Psoas muscle (tissue), 8 donors: ENCODE results near the gene PALD1. TPM values are rescaled to one million over a fixed set of nuclear protein-coding genes. Genes with fewer than 3 reads are reported as not detected.

Experiments
- ATAC-seq, 4 donors: fragments of 200-7000 bp; cut with Tn5 transposase; one replicate each; pipeline ENCODE4 v1.9.1; 2020; ENCODE audit warnings: moderate library complexity in 3 of 4, mild to moderate bottlenecking in 2 of 4
- DNase-seq, 2 donors: peaks; one replicate each; pipeline ENCODE4 v3.0.0-alpha.2; 2020
- H3K27ac ChIP-seq: fragments of 200-600 bp; one replicate; pipeline ENCODE4 v1.8.0; 2022
- H3K27me3 ChIP-seq, 3 donors: fragments of 200-600 bp in 1 of 3; one replicate each; pipeline versions ENCODE4 v1.6.1 to v1.8.0; 2013 to 2022; ENCODE audit warnings: low read length in 2 of 3, mild to moderate bottlenecking in 2 of 3, moderate library complexity in 1 of 3; ENCODE audit not compliant: insufficient read depth in 3 of 3
- H3K36me3 ChIP-seq, 2 donors: fragments of 200-600 bp in 1 of 2; one replicate each; pipeline versions ENCODE4 v1.6.1 to v1.8.0; 2013 to 2022; ENCODE audit warnings: low read depth in 1 of 2, mild to moderate bottlenecking in 1 of 2, moderate library complexity in 1 of 2; ENCODE audit not compliant: insufficient read depth in 1 of 2
- H3K4me1 ChIP-seq: fragments of 200-600 bp; one replicate; pipeline ENCODE4 v1.8.0; 2022
- H3K4me3 ChIP-seq: fragments of 200-600 bp; one replicate; pipeline ENCODE4 v1.8.0; 2022; ENCODE audit warnings: mild to moderate bottlenecking
- H3K9me3 ChIP-seq: fragments of 200-600 bp; one replicate; pipeline ENCODE4 v1.8.0; 2022
- WGBS, 3 donors: extraction: QIAGEN DNeasy Blood & Tissue Kit; methylation state at CpG; one replicate each; pipeline versions ENCODE4 v1.1.6 to v1.1.7; 2013; 5-methylcytosine and 5-hydroxymethylcytosine counted together
- intact Hi-C, 2 donors: fragments of 100-400 bp; cut with DNase I; formaldehyde crosslinking; loops; one replicate each; pipeline versions ENCODE4 v1.11.0 to v1.14.2; 2022
- polyA plus RNA-seq, 3 donors: library from polyadenylated mRNA; stranded (reverse); fragments of 200-250 nt; gene quantifications; one replicate each; pipeline ENCODE4 v1.2.3, GENCODE V29; 2013
- total RNA-seq, 4 donors: library from RNA; stranded (reverse); fragmentation: NEBNext Ultra II Directional in 2 of 4; extraction: Animal tissue kit (Norgen Biotek cat#: 25700) in 2 of 4; gene quantifications; one replicate each; pipeline versions ENCODE4 v1.2.1 to v1.2.4, GENCODE V29; 2021 to 2023
- TF ChIP-seq, protein P1 (sequence below): fragments of 200-600 bp; IDR thresholded peaks from one replicate; pipeline ENCODE4 v1.8.0; 2022; ENCODE audit warnings: antibody characterized with exemption
- donor health status: healthy with polysubstance abuse.
- donor health status: DM: no; HTN: no; CAD: no; lungs with moderate emphysema.
- donor health status: Bipolar disorder and iron deficiency.
- donor health status: healthy.
- donor health status: DM: yes; HTN: yes; CAD: no.
- donor health status: DM: no; HTN: no; CAD: no.
- donor health status: DM: no; HTN: no; CAD: no.
- donor health status: DM: yes; HTN: yes; CAD: no.

The PALD1 gene
- total and polyA plus RNA-seq, 7 donors, result 1.0 to 4.0 (median 2.8) TPM

DNA sequence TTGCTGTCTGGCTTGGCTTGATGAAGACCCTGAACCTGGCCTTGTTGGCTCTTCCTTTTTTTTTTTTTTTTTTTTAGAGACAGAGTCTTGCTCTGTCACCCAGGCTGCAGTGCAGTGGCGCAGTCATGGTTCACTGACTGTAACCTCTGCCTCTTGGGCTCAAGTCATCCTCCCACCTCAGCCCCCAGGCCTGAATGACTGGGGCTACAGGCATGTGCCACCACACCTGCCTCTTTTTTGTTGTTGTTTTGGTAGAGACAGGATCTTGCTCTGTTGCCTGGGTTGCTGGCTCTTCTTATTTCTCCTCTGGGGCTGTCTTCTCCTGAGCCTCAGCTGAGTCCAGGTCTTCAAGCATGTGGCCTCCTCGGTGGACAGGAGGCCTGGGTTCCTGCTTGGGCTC lies 79.3 kb downstream of the PALD1 start:
- Histone ChIP-seq H3K27me3 (no peaks in the 10 kb centered on the region), H3K4me1 (peaks cover 10% of the 10 kb centered on the region), H3K27ac (no peak overlapping the region), H3K4me3 (no peak overlapping the region), H3K9me3 (no peaks in the 10 kb centered on the region), H3K36me3 (no peaks in the 10 kb centered on the region)
- ATAC-seq (no peak), DNase-seq (no peak)
- 60 to 83% (median 65%) methylated on average over 2 of the region's 2 CpGs for WGBS, 3 donors
- TF ChIP-seq, protein P1, sequence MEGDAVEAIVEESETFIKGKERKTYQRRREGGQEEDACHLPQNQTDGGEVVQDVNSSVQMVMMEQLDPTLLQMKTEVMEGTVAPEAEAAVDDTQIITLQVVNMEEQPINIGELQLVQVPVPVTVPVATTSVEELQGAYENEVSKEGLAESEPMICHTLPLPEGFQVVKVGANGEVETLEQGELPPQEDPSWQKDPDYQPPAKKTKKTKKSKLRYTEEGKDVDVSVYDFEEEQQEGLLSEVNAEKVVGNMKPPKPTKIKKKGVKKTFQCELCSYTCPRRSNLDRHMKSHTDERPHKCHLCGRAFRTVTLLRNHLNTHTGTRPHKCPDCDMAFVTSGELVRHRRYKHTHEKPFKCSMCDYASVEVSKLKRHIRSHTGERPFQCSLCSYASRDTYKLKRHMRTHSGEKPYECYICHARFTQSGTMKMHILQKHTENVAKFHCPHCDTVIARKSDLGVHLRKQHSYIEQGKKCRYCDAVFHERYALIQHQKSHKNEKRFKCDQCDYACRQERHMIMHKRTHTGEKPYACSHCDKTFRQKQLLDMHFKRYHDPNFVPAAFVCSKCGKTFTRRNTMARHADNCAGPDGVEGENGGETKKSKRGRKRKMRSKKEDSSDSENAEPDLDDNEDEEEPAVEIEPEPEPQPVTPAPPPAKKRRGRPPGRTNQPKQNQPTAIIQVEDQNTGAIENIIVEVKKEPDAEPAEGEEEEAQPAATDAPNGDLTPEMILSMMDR, result no peak
- intact Hi-C loops, result loop anchor here (2.0 to 10.0 kb wide), 2 partner anchors 201 to 327 kb away; partner anchors contain the start of gene PCBD1 (in 1 of the 2)

DNA sequence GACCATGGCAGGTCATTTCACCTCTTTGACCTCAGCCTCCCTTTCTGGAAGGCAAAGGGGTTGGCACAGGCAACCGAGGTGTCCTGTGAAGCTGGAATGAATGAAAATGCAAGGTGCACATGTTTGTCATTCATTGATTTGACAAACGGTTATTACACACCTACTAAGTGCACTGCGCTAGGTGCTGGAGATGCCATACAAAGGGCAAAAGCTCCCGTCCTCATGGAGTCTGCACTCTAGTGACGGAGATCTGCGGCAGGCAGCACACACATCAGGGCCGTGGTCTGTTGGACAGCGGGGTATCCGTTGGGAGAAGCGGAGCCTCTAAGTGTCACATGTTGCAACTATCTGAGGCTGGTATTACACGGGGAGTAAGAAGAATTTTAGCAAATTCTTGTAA lies 79.7 kb downstream of the PALD1 start:
- no peak overlapping the region for H3K27ac ChIP-seq
- H3K9me3 ChIP-seq, result no peaks in the 10 kb centered on the region
- intact Hi-C loops, result loop anchor here (2.0 to 10.0 kb wide), 2 partner anchors 201 to 327 kb away; partner anchors contain the start of gene PCBD1 (in 1 of the 2)
- DNase-seq (no peak), ATAC-seq (no peak)
- H3K27me3 ChIP-seq, result no peaks in the 10 kb centered on the region
- 89 to 94% (median 90%) methylated on average over 11 of the region's 11 CpGs for WGBS, 3 donors
- H3K4me1 ChIP-seq, result peaks cover 10% of the 10 kb centered on the region
- TF ChIP-seq, protein P1, result no peak
- H3K36me3 ChIP-seq, result no peaks in the 10 kb centered on the region
- H3K4me3 ChIP-seq, result no peak overlapping the region

DNA sequence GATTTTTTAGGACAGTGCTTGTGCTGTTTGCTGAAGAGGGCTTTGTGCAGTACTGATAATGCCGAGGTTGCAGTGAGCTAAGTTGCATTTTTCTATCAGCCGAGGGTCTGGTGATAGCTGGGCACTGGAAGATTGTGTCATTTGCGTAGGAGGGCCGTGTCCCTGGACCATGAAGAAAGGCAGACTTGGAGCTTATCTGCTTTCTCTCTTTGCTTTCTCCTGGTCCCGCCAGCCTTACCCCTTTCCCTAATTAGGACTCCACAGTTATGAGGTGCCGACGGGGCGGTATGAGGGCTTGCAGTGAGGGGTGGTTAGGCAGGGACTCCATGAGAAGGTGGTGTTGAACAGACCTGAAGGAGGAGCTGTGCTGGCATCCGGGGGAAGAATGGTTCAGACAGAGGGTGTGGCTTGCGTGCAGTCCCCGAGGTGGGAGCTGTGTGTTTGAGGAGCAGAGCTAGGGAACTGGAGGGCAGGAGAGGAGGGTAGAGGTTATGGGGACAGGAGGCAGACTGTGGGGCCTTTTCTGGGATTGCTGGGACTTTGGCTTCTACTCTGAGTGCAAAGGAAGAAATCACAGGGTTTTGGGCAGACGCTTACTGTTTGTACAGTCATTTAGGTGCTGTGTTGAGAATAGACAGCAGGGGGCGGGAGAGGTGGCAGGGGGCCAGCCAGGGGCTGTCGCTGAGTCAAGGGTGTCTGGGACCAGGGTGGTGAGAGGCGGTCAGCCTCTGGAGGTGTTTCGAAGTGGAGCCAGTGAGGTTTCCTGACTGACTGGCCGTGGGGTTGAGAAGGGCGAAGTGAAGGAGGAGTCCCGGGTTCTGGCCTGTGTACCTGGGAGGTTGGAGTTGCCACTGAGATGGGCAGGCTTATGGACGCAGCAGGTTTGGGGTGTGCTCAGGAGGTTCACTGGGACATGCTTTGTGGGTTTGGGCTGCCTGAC lies 80.6 kb downstream of the PALD1 start:
- DNase-seq (peak in 1 of 2 donors; percentile 63), ATAC-seq (peak in 3 of 4 donors; percentile 62 to 78 (median 76))
- no peaks in the 10 kb centered on the region for H3K9me3 ChIP-seq
- H3K36me3 ChIP-seq, result no peaks in the 10 kb centered on the region
- intact Hi-C loops, result loop anchor here (2.0 to 10.0 kb wide), 2 partner anchors 200 to 326 kb away; partner anchors contain the start of gene PCBD1 (in 1 of the 2)
- H3K4me1 ChIP-seq, result peaks cover 10% of the 10 kb centered on the region
- WGBS, 3 donors, result 49 to 69% (median 57%) methylated on average over 20 of the region's 20 CpGs
- no peaks in the 10 kb centered on the region for H3K27me3 ChIP-seq
- no peak overlapping the region for H3K4me3 ChIP-seq
- TF ChIP-seq, protein P1, result peak; percentile 44
- no peak overlapping the region for H3K27ac ChIP-seq

DNA sequence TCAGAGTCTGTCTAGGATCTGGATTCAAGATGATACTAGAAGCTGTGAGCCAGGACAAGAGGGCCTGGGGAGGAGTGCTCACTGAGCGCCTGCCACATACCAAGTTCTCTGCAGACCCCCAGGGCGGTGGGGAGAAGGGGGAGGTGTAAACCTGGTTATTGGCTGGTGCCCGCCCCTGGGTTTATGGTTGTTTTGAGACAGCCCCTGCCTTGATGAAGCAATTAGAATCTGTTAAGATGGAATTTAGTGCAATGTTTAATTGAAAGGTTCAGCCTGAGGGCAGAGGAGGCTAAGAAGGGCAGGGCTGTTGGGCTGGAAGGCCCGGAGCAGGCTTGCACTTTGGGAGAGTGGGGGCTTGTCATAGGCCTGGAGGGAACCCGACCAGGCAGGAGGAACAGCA lies 81.3 kb downstream of the PALD1 start:
- Histone ChIP-seq H3K27me3 (no peaks in the 10 kb centered on the region), H3K4me3 (no peak overlapping the region), H3K36me3 (no peaks in the 10 kb centered on the region), H3K9me3 (no peaks in the 10 kb centered on the region), H3K4me1 (peaks cover 10% of the 10 kb centered on the region), H3K27ac (no peak overlapping the region)
- TF ChIP-seq, protein P1, result no peak
- peak in 1 of 2 donors; percentile 50 for DNase-seq
- 91 to 97% (median 92%) methylated on average over 5 of the region's 5 CpGs for WGBS, 3 donors
- intact Hi-C loops, result loop anchor here (2.0 to 10.0 kb wide), 2 partner anchors 199 to 325 kb away; partner anchors contain the start of gene PCBD1 (in 1 of the 2)
- ATAC-seq, result no peak
